Frontal cortex (tissue), 4 donors: ENCODE measurements around the gene KRTAP29-1. TPM values are rescaled to one million over a fixed set of nuclear protein-coding genes. Genes with fewer than 3 reads are reported as not detected.
"Not testable (repeated sequence)": the region's sequence is repeated elsewhere in the genome, so short reads cannot be mapped to it uniquely, and the experiment has no call there.

ENCODE experiments used
- DNase-seq, 2 donors: peaks; one replicate each; pipeline ENCODE4 v3.0.0; 2012; ENCODE audit warnings: low spot score in 2 of 2
- FAIRE-seq: peaks from 2 replicates; lab custom pipeline; 2012; peaks lifted over from hg19 to GRCh38; lab: Jason Lieb, UNC
- total RNA-seq: library from RNA; depleted of rRNA; stranded (reverse); fragments of >200 nt; gene quantifications from one replicate; pipeline ENCODE4 v1.2.3, GENCODE V29; 2014
- donor health status: control.
- donor health status: control.
- donor health status: control.

The KRTAP29-1 gene
- total RNA-seq = not detected

GRCh38 chr17:41301916-41302901, at the start of gene KRTAP29-1:
KRTAP29-1 (minus strand) TSS chr17:41302851; CDS start chr17:41302851, 0 bp downstream.
- DNase-seq (no peak), FAIRE-seq (no peak)

- FAIRE-seq = no peak
- no peak for DNase-seq
Measured at GRCh38 chr17:41351177-41351576, 48.5 kb upstream of the KRTAP29-1 start.

- FAIRE-seq, DNase-seq: not testable (repeated sequence)
Measured at GRCh38 chr17:41350381-41350878, 47.8 kb upstream of the KRTAP29-1 start, which contains the start of gene KRT33A. KRT33A (minus strand) TSS chr17:41350828; CDS start chr17:41350767, 61 bp downstream.

DNA sequence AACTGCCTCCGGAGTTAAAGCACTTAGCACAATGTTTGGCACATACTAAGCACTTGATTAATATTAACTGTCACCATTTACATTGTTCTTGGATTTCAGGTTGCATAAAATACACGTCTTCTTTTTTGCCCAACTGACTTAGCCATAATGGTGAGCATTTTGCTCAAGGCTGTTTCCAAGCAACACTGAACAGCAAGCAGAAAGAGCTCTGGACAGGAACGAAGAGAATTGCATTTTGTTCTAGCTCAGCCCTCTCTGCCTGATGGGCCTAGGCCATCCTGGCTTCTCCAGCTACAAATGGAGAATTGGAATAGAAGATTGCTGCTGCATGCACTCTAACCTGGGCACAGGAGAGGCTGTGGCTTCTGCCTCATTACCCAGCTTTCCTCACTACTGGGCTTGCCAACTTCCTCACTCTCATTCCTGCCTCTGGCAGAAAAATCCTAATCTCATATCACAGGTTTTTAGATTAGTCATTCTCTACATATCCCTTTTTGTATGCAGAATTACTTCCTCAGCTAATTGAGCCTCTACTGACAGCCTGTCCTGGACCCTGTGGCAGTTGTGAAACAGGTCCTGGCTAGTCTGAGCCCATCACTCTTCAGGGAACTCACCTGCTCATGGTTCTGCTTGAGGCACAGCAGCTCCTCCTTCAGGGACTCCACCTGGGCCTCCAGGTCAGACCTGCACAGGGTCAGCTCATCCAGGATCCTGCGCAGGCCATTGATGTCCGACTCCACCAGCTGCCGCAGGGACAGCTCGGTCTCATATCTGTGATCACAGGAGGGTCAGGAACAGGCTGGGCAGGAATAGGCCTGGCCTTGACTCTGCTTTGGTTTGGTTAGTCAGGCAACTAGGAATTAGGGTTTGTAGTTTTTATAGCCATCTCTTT, 45.5 kb upstream of the KRTAP29-1 start:
- no peak for DNase-seq
- no peak for FAIRE-seq

DNA sequence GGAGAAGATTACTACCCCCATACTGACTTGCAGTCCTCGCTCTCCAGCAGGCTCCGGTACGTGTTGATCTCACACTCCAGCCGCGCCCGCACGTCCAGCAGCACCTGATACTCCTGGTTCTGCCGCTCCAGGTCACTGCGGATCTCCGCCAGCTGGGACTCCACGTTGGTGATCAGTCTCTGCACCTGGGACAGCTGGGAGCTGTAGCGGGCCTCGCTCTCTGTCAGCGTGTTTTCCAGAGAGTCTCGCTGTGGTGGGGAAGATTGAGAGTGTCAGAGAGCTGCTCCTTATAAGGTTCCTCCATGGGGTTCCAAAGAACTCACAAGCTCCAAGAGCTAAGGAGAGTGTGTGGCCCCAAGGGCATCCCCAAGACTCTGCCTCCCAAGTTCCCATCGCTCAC, 43.8 kb upstream of the KRTAP29-1 start:
- not testable (repeated sequence) for DNase-seq, FAIRE-seq

DNA sequence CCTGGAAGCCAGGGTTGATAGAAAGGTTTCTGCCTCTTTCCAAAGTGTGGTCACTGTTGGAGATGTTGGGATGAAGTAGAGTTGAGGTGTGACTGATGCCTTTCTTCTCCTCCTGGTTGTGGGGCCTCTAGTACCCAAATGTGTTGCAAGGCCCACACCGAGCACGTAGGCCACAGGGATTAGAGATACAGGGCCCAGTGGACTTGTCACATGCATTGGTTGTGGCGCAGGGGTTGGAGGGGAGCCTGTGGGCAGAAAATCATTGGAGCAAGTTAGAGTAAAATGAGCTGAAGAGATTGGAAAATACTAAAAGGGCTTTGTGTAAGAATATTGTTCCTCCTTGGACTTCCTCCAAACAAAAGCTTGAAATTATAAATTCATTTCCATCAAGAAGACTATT, 43.3 kb upstream of the KRTAP29-1 start:
- DNase-seq (no peak), FAIRE-seq (no peak)

DNA sequence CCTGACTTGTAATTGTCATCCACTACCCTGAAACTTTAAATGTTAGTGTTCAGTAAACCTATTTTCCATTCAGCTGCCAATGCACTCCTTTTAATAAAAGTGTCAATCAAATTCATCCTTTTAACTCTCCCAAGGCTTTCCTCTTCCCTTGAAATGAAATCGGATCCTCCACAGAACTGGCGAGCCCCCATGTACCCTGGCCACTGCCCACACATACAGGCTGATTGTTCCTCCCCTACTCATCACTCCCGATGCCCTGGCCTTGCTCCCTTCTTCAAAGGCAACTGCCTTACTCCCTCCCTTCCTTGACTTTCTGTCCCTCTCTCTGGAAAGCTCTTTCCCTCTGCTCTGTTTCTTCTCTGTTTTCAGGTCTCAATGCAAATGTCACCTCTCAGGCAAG, 40.4 kb upstream of the KRTAP29-1 start:
- DNase-seq (no peak), FAIRE-seq (no peak)

DNA sequence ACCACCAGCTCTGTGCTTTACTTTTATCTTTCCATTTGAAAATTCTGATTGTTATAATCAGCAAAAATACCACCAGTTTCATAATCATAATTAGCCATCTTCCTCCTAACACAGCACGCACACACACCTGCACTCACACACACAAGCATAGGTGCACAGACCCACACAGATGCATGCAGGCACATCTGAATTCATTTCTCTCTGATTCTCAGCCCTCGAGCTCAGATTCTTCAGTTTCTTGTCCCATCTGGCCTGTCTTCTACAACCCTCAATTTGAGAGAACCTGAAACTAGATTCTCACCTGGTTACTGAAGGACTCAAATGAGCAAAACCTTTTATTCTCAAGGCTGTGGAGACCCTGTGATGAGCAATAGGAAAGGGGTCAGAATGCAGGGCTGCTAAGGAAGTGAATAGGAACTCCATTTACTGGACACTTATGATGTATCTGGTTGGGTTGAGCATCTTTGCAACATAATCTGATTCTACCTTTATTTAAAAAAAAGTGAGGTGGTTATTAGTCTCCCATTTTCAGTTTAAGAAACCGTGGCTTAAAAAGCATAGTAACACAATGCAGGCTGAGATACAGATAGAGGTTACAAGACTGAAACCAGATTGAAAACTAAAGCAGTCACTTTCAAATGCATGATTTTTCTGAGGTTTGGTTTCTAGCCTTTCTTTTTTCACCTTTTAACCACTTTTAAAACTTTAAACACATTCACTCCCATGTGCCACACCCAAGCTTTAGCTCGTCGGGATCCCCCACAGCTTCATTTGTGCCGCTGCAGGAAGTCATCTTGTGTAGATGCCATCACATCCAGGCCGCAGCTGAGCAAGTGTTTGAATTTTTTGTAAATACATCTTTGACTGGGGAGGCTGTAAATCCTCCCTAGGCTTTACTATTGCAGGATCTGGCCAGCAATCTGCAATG, 38.5 kb upstream of the KRTAP29-1 start:
- FAIRE-seq = no peak

GRCh38 chr17:41340494-41340893, 37.8 kb upstream of the KRTAP29-1 start:
- DNase-seq = no peak
- FAIRE-seq = no peak

More for the DNA sequence above, 38.5 kb upstream of the KRTAP29-1 start:
- DNase-seq = no peak

DNA sequence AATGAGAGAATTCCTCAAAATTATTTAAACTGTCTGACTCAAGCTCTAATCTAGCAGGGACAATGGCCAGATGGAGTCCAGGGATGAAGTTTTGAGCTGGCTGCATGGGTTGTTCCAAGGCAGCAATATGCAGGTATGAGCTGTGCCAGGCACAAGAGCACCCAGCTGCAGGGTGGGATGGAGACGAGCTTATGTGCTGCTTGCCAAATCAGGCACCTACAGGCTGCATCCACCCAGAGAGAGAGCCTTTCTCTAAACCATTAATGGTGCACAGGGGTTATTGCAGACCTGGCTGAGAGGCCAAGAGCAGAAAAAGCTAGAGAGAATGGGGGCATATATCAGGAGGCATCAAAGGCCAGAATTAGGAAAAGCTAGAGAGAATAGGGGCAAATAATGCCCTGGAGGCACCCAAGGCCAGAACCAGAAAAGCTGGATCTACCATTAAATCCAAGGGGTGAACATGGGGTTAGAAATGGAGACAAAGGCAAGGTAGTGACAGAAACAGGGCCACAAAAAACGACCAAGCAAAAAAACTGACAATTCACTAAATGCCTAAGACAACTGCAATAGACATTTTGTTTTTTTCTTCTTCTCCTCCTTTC, 37.0 kb upstream of the KRTAP29-1 start:
- FAIRE-seq = no peak
- no peak for DNase-seq

DNA sequence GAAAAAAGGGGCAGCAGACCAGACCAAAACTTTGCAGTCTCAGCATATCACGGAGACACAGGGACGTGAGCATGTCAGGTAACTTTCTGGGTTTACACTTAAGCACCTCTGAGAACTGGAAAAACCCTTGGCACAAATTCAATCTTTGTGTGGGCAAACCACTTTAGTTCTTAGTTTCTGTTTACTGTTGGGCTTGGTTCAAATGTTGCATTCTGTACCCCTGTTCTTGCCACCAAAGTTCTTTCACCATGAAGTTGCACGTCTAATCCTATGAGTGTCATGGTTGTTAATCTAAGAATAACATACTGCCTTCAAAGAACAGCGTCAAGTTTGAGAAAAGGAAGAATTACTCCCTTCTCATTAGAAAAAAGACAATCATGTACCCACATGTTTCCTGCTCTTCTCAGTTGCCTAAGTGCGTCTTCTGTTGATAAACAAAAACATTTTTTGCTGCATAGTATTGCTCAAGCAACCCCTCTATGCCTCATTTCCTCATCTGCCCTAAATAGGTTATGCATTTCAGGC, 36.4 kb upstream of the KRTAP29-1 start:
- DNase-seq = no peak
- no peak for FAIRE-seq

GRCh38 chr17:41335747-41336146, 33.1 kb upstream of the KRTAP29-1 start:
- FAIRE-seq = no peak
- no peak for DNase-seq

DNA sequence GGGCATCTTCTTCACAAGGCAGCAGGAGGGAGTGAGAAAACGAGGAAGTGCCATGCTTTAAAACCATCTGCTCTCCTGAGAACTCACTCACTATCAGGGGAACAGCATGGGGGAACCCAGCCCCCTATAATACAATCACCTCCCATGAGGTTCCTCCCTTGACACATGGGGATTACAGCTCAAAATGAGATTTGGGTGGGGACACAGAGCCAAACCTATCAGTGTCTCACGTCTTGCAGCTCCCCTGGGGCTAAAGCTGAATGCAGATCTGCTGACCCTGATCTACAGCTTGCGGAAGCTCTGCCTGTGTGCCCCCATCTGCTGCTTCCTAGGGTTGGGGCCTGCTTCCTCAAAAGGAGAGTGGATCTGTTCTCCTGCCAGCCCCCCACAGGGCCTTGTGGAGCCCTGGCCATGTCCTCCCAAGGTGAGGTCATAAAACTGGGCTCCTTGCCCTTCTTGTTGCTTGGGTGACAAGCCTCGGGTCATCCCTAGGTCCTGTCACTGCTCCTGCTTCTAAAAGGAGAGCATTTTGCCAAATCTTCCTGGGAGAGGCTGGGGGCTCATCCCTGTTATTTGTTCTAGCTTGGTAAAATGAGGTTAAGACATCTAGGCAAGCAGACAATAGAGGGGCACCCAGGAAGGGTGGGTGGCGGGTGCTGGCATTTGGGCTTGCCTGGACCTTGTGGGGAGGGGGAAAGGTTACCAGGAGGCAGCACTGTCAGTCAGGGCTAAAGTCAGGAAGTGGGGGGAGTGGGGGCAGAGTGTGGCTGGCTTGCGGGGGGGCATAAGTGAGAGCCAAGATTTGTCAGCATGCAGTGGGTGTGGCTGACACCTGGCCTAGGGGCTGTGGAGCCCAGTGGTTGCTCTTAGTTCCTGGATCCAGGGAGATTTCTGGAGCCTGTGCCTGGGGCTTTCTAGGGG, 32.0 kb upstream of the KRTAP29-1 start:
- no peak for FAIRE-seq

GRCh38 chr17:41333836-41334235, 31.2 kb upstream of the KRTAP29-1 start:
- DNase-seq (no peak), FAIRE-seq (no peak)

More for the DNA sequence above, 32.0 kb upstream of the KRTAP29-1 start:
- no peak for DNase-seq

GRCh38 chr17:41333098-41333497, 30.4 kb upstream of the KRTAP29-1 start:
- no peak for FAIRE-seq
- no peak for DNase-seq

- no peak for DNase-seq
- FAIRE-seq = no peak
Measured at GRCh38 chr17:41332239-41332638, 29.6 kb upstream of the KRTAP29-1 start.

- FAIRE-seq (no peak), DNase-seq (no peak)
Measured at GRCh38 chr17:41331606-41332005, 29.0 kb upstream of the KRTAP29-1 start.
